Peyer's patch (tissue), 4 donors: ENCODE results near the gene UCP2. TPM values are rescaled to one million over a fixed set of nuclear protein-coding genes. Genes with fewer than 3 reads are reported as not detected.

ENCODE experiments used
- DNase-seq, 3 donors: peaks; one replicate each; pipeline ENCODE4 v3.0.0-alpha.2; 2017 to 2019
- H3K27ac ChIP-seq, 4 donors: fragments of 200-600 bp; sonication (generic); one replicate each; pipeline ENCODE4 v1.5.1; 2016 to 2019
- H3K27me3 ChIP-seq, 2 donors: fragments of 200-600 bp; sonication (generic); one replicate each; pipeline ENCODE4 v1.5.1; 2019
- H3K36me3 ChIP-seq, 3 donors: fragments of 200-600 bp; sonication (generic); one replicate each; pipeline ENCODE4 v1.5.1; 2016 to 2019
- H3K4me1 ChIP-seq, 4 donors: fragments of 200-600 bp; sonication (generic); one replicate each; pipeline ENCODE4 v1.5.1; 2016 to 2019
- H3K4me3 ChIP-seq, 4 donors: fragments of 200-600 bp; sonication (generic); 1 replicate in 3 of 4; 2 replicates in 1 of 4; pipeline ENCODE4 v1.5.1; 2016 to 2019; ENCODE audit warnings: mild to moderate bottlenecking in 1 of 4
- H3K9me3 ChIP-seq, 4 donors: fragments of 200-600 bp; sonication (generic); one replicate each; pipeline ENCODE4 v1.5.1; 2016 to 2019; ENCODE audit warnings: mild to moderate bottlenecking in 1 of 4
- CTCF ChIP-seq, 6 experiments: fragments of 450-650 bp in 4 of 6; fragments of 200-600 bp in 2 of 6; sonication (generic) in 1 of 6; IDR thresholded peaks; one replicate each; pipeline ENCODE4 v1.5.1; 2017 to 2019; ENCODE audit warnings: antibody characterized with exemption in 6 of 6, mild to moderate bottlenecking in 3 of 6, moderate library complexity in 1 of 6
- POLR2A ChIP-seq, 2 donors: fragments of 450-650 bp; IDR thresholded peaks; one replicate each; pipeline ENCODE4 v1.5.1; 2017; ENCODE audit warnings: antibody characterized with exemption in 2 of 2, mild to moderate bottlenecking in 2 of 2, moderate library complexity in 2 of 2
- total RNA-seq, 4 donors: library from RNA; depleted of rRNA; stranded (reverse); fragments of >200 nt; gene quantifications; one replicate each; pipeline ENCODE4 v1.1.0, GENCODE V29; 2016

The UCP2 gene
- total RNA-seq, 4 donors from 2014 or later: 10.7 to 180 (median 27.4) TPM

GRCh38 chr11:74008373-74009229 lies 26.0 kb upstream of the UCP2 start, which contains the start of gene UCP3:
Gene UCP3 (minus strand): TSS chr11:74009085. CDS start chr11:74007042, 2,043 bp downstream.
- no peaks in the 10 kb centered on the region for H3K27me3 ChIP-seq
- no peak within 1 kb of the TSS for H3K27ac ChIP-seq
- H3K4me1 ChIP-seq: peaks cover 0 to 16% (median 10%) of the 10 kb centered on the region in 4 donors
- H3K36me3 ChIP-seq: no peaks in the 10 kb centered on the region
- no peak for TF ChIP-seq POLR2A (IDR thresholded peaks at IDR 0.05)
- TF ChIP-seq CTCF (IDR thresholded peaks at IDR 0.05): no peak
- H3K4me3 ChIP-seq: no peak within 1 kb of the TSS
- peak in 1 of 3 donors; percentile 40 for DNase-seq
- H3K9me3 ChIP-seq: no peaks in the 10 kb centered on the region

- DNase-seq: peak in 1 of 3 donors; percentile 37
- Histone ChIP-seq H3K27ac (no peak overlapping the region), H3K9me3 (no peaks in the 10 kb centered on the region), H3K36me3 (peaks cover 0 to 4% (median 0%) of the 10 kb centered on the region in 3 donors), H3K4me1 (peaks cover 0 to 16% (median 10%) of the 10 kb centered on the region in 4 donors), H3K4me3 (no peak overlapping the region), H3K27me3 (no peaks in the 10 kb centered on the region)
- TF ChIP-seq CTCF (IDR thresholded peaks at IDR 0.05): no peak
- TF ChIP-seq POLR2A (IDR thresholded peaks at IDR 0.05): no peak
These were observed 25.2 kb upstream of the UCP2 start for GRCh38 chr11:74007691-74008372.

- Histone ChIP-seq H3K36me3 (peaks cover 0 to 7% (median 0%) of the 10 kb centered on the region in 3 donors), H3K4me3 (no peak overlapping the region), H3K27ac (no peak overlapping the region), H3K4me1 (peaks cover 0 to 16% (median 10%) of the 10 kb centered on the region in 4 donors), H3K9me3 (no peaks in the 10 kb centered on the region), H3K27me3 (no peaks in the 10 kb centered on the region)
- TF ChIP-seq POLR2A (IDR thresholded peaks at IDR 0.05) (no peak), CTCF (IDR thresholded peaks at IDR 0.05) (no peak)
- peak in 1 of 3 donors; percentile 40 for DNase-seq
These were observed 24.2 kb upstream of the UCP2 start for GRCh38 chr11:74006743-74007304.

- DNase-seq: peak in 1 of 3 donors; percentile 38
- peaks cover 0 to 7% (median 0%) of the 10 kb centered on the region in 3 donors for H3K36me3 ChIP-seq
These were observed 23.3 kb upstream of the UCP2 start for GRCh38 chr11:74005721-74006517.

More at GRCh38 chr11:74005721-74006517, 23.3 kb upstream of the UCP2 start:
- Histone ChIP-seq H3K27me3 (no peaks in the 10 kb centered on the region), H3K4me3 (no peak overlapping the region), H3K9me3 (no peaks in the 10 kb centered on the region), H3K4me1 (peaks cover 0 to 9% (median 7%) of the 10 kb centered on the region in 4 donors), H3K27ac (peak overlapping the region in 1 of 4 donors; percentile 27)
- TF ChIP-seq CTCF (IDR thresholded peaks at IDR 0.05) (no peak), POLR2A (IDR thresholded peaks at IDR 0.05) (no peak)
